Activated naive CD4-positive, alpha-beta T cell treated with anti-CD3 and anti-CD28 coated beads for 36 hours (primary cell): Measurements from ENCODE around the gene NMNAT2. TPM values are rescaled to one million over a fixed set of nuclear protein-coding genes. Genes with fewer than 3 reads are reported as not detected.

Experiments
- CTCF ChIA-PET: fragments of 350-600 bp; sonication (Branson Sonifier 250); formaldehyde crosslinking; loops from one replicate; lab custom pipeline; 2021; ENCODE audit warnings: antibody characterized with exemption; lab: Charles Lee
- DNase-seq: peaks from one replicate; pipeline ENCODE4 v3.0.0-alpha.2; 2020
- H3K27ac Mint-ChIP-seq: one replicate; pipeline ENCODE4 v1.8.0; 2021; ENCODE audit warnings: mild to moderate bottlenecking, mixed read lengths
- H3K27me3 Mint-ChIP-seq: one replicate; pipeline ENCODE4 v1.8.0; 2021; ENCODE audit warnings: low read depth, mixed read lengths
- H3K36me3 Mint-ChIP-seq: one replicate; pipeline ENCODE4 v1.8.0; 2021; ENCODE audit warnings: low read depth, mixed read lengths
- H3K4me1 Mint-ChIP-seq: one replicate; pipeline ENCODE4 v1.8.0; 2021; ENCODE audit warnings: low read depth, mixed read lengths
- H3K4me3 Mint-ChIP-seq: one replicate; pipeline ENCODE4 v1.8.0; 2021; ENCODE audit warnings: mild to moderate bottlenecking, moderate library complexity, mixed read lengths
- H3K9me3 Mint-ChIP-seq: one replicate; pipeline ENCODE4 v1.8.0; 2021; ENCODE audit warnings: mixed read lengths
- intact Hi-C: fragments of 100-400 bp; cut with micrococcal nuclease; formaldehyde crosslinking; loops from one replicate; pipeline ENCODE4 v1.15.1; 2023
- total RNA-seq, 2 experiments: library from RNA; stranded (reverse); gene quantifications; one replicate each; pipeline ENCODE4 v1.2.3, GENCODE V29; 2021

The NMNAT2 gene
- total RNA-seq, 2 experiments from 2014 or later = not detected

GRCh38 chr1:183360473-183360872 is 57.7 kb downstream of the NMNAT2 start:
- CTCF ChIA-PET = no interaction called here
- no peak for DNase-seq
- no peaks in the 10 kb centered on the region for H3K36me3 Mint-ChIP-seq
- intact Hi-C loops = no loop called here
- H3K27me3 Mint-ChIP-seq = peaks cover 3% of the 10 kb centered on the region
- no peak overlapping the region for H3K4me3 Mint-ChIP-seq
- H3K9me3 Mint-ChIP-seq = no peaks in the 10 kb centered on the region
- no peak overlapping the region for H3K27ac Mint-ChIP-seq
- H3K4me1 Mint-ChIP-seq = no peaks in the 10 kb centered on the region

GRCh38 chr1:183356534-183357182 is 61.5 kb downstream of the NMNAT2 start:
- H3K36me3 Mint-ChIP-seq = no peaks in the 10 kb centered on the region
- H3K4me1 Mint-ChIP-seq = no peaks in the 10 kb centered on the region
- intact Hi-C loops = no loop called here
- CTCF ChIA-PET = interaction anchor here (1.2 kb wide), 1 partner anchor 16 kb away, joined by 3 read pairs; no protein-coding TSS in a partner anchor
- peaks cover 4% of the 10 kb centered on the region for H3K27me3 Mint-ChIP-seq
- H3K4me3 Mint-ChIP-seq = no peak overlapping the region
- no peak for DNase-seq
- H3K9me3 Mint-ChIP-seq = no peaks in the 10 kb centered on the region
- H3K27ac Mint-ChIP-seq = no peak overlapping the region

GRCh38 chr1:183355797-183356196 is 62.4 kb downstream of the NMNAT2 start:
- intact Hi-C loops = no loop called here
- CTCF ChIA-PET = no interaction called here
- no peak overlapping the region for H3K27ac Mint-ChIP-seq
- H3K4me1 Mint-ChIP-seq = no peaks in the 10 kb centered on the region
- no peak for DNase-seq
- no peaks in the 10 kb centered on the region for H3K9me3 Mint-ChIP-seq
- no peaks in the 10 kb centered on the region for H3K36me3 Mint-ChIP-seq
- no peak overlapping the region for H3K4me3 Mint-ChIP-seq
- peaks cover 4% of the 10 kb centered on the region for H3K27me3 Mint-ChIP-seq

GRCh38 chr1:183355181-183355580 is 63.0 kb downstream of the NMNAT2 start:
- no peaks in the 10 kb centered on the region for H3K36me3 Mint-ChIP-seq
- intact Hi-C loops = no loop called here
- no peak overlapping the region for H3K4me3 Mint-ChIP-seq
- no peaks in the 10 kb centered on the region for H3K4me1 Mint-ChIP-seq
- no peak for DNase-seq
- CTCF ChIA-PET = no interaction called here
- peaks cover 4% of the 10 kb centered on the region for H3K27me3 Mint-ChIP-seq
- H3K9me3 Mint-ChIP-seq = no peaks in the 10 kb centered on the region
- H3K27ac Mint-ChIP-seq = no peak overlapping the region

- Mint-ChIP-seq H3K27ac (no peak overlapping the region), H3K4me3 (no peak overlapping the region), H3K4me1 (no peaks in the 10 kb centered on the region), H3K36me3 (no peaks in the 10 kb centered on the region), H3K27me3 (peaks cover 4% of the 10 kb centered on the region), H3K9me3 (no peaks in the 10 kb centered on the region)
- DNase-seq = no peak
- intact Hi-C loops = no loop called here
- CTCF ChIA-PET = no interaction called here
Measured at GRCh38 chr1:183353597-183353996, 64.6 kb downstream of the NMNAT2 start.

GRCh38 chr1:183349201-183349711 is 68.9 kb downstream of the NMNAT2 start:
- Mint-ChIP-seq H3K27ac (no peak overlapping the region), H3K4me1 (no peaks in the 10 kb centered on the region), H3K27me3 (no peaks in the 10 kb centered on the region), H3K4me3 (no peak overlapping the region), H3K36me3 (no peaks in the 10 kb centered on the region), H3K9me3 (no peaks in the 10 kb centered on the region)
- CTCF ChIA-PET = interaction anchor here (0.6 kb wide), 1 partner anchor 62 kb away, joined by 3 read pairs; no protein-coding TSS in a partner anchor
- no peak for DNase-seq
- intact Hi-C loops = no loop called here

DNA sequence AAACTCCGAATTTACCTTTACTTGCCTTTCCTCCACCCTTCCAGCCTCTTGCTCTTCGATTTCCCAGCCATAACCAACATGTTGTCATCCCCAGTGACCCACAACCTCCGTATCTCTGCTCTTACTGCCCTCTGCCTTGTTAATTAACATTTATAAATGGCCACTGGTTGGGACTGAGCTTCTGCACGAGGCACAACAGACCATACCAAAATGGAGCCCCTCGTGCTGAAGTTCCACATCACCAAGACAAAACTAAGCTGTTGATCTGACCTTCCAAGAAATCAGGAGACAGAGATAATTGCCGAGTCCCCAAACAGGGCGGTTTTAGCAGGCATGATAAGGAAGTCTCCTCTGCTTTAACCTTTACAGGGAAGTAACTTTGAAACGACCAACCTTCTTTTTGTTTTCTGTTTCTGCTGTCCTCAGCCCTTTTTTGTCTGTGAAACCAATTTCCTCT is 71.9 kb downstream of the NMNAT2 start:
- DNase-seq = no peak
- intact Hi-C loops = no loop called here
- no peaks in the 10 kb centered on the region for H3K36me3 Mint-ChIP-seq
- H3K9me3 Mint-ChIP-seq = no peaks in the 10 kb centered on the region
- H3K4me3 Mint-ChIP-seq = no peak overlapping the region
- H3K27ac Mint-ChIP-seq = no peak overlapping the region
- H3K27me3 Mint-ChIP-seq = no peaks in the 10 kb centered on the region
- CTCF ChIA-PET = no interaction called here
- no peaks in the 10 kb centered on the region for H3K4me1 Mint-ChIP-seq

DNA sequence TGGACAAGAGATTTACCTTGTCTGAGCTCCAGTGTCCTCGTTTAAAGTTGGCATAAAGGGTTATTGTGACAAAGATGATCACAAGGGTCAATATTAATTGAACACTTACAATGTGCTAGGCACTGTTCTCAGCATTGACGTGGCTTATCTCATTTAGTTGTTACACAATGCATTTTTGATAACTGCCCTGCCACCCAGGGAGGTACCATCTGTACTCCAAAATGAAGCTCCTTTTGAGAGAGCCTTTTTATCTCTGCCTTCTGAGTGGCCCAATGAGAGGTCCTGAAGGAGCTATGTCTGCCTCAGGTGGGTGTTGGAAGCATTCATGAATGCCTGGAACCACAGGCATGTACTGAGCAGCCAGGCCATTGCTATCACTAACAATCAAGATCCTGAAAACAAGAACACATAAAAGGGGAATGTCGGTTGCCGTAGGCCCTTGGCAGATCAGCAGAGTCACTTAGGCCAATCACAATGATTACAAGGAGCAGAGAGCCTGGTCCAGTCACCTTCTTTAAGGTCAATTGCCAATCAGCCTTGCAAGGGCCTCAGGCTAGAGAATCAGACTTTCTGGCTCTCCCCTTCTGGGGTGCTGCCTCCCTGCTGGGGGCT is 78.5 kb downstream of the NMNAT2 start:
- no peaks in the 10 kb centered on the region for H3K36me3 Mint-ChIP-seq
- intact Hi-C loops = no loop called here
- no peak for DNase-seq
- no peak overlapping the region for H3K27ac Mint-ChIP-seq
- no peaks in the 10 kb centered on the region for H3K4me1 Mint-ChIP-seq
- peaks cover 6% of the 10 kb centered on the region for H3K27me3 Mint-ChIP-seq
- no peak overlapping the region for H3K4me3 Mint-ChIP-seq
- CTCF ChIA-PET = interaction anchor here (0.6 to 1.4 kb wide), 2 partner anchors 346 to 520 kb away, joined by 3 to 6 read pairs; no protein-coding TSS in a partner anchor
- no peaks in the 10 kb centered on the region for H3K9me3 Mint-ChIP-seq

DNA sequence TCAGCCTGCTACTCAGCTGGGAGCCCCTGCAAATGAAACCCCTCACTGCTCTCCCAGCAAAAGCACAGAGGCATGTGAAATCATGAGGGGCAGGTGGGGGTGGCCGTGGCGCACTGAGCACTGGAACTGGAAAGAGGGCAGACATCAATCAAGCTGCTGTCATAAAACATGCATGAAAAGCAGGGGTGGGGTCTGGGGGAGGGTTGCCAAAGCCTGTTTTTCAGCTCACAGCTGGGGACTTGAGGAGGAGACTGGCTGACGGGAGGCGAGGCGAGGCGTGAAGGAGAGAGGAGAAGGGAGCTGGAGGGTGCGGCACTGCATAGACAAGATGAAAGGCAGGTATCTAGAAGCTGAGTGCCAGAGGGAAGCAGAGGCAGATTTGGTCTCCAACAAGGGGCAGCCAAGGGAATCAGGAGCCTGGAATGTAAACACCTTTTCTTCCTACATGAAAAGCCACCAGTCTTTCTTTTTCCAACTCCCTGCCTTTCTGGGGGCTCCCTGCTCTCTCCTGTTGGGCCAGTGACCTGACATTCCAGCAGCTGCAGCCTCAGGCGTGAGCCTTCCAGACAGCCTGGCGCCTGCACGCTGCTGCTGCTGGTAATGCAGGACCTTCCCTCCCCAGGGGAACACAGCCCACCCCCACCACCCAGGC is 87.0 kb downstream of the NMNAT2 start:
- Mint-ChIP-seq H3K27ac (no peak overlapping the region), H3K36me3 (no peaks in the 10 kb centered on the region), H3K27me3 (peaks cover 14% of the 10 kb centered on the region), H3K9me3 (no peaks in the 10 kb centered on the region), H3K4me3 (no peak overlapping the region), H3K4me1 (peaks cover 2% of the 10 kb centered on the region)
- DNase-seq = no peak
- CTCF ChIA-PET = no interaction called here
- intact Hi-C loops = no loop called here

DNA sequence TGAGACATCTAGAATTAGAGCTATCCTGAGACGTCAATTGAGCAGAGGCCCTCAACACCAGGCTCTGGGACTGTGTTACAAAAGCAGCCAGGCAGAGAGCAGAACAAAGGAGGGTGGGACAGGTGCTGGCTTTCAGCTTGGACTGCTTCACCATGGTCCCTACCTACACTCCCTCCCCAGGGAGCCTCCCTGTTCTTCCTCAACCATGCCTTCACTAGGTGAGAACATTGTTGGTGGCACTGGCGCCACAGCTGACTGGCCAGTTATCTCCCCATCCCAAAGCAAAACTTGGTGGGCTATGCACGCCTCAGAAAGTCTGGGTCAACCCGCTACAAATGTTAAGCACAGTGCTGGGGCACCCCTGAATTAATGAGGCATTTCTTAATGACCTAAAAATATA is 87.8 kb downstream of the NMNAT2 start:
- Mint-ChIP-seq H3K9me3 (no peaks in the 10 kb centered on the region), H3K27ac (no peak overlapping the region), H3K36me3 (no peaks in the 10 kb centered on the region), H3K27me3 (peaks cover 14% of the 10 kb centered on the region), H3K4me1 (peaks cover 2% of the 10 kb centered on the region), H3K4me3 (no peak overlapping the region)
- no peak for DNase-seq
- intact Hi-C loops = no loop called here
- CTCF ChIA-PET = no interaction called here

DNA sequence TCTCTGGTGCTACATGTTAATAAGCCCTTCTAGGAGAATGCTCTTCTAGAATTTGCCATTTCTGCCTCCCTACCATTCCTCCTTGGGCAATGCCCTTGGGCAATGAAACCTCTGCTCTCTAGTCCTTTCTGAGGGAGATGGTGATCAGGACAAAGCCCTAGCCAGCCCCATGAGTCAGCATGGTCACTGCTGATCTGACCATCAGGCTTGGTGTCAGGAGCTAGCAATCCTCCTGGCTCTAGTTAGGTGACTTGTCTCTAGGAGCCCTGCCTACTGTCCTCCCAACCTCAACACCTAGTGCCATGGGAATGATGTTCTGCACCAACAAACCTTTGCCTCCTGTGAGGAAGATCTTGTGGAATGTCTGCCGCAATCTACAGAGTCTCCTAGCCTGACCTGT is 89.8 kb downstream of the NMNAT2 start:
- no peaks in the 10 kb centered on the region for H3K9me3 Mint-ChIP-seq
- intact Hi-C loops = no loop called here
- peaks cover 2% of the 10 kb centered on the region for H3K4me1 Mint-ChIP-seq
- CTCF ChIA-PET = no interaction called here
- DNase-seq = no peak
- H3K36me3 Mint-ChIP-seq = no peaks in the 10 kb centered on the region
- no peak overlapping the region for H3K27ac Mint-ChIP-seq
- no peak overlapping the region for H3K4me3 Mint-ChIP-seq
- H3K27me3 Mint-ChIP-seq = peaks cover 5% of the 10 kb centered on the region

DNA sequence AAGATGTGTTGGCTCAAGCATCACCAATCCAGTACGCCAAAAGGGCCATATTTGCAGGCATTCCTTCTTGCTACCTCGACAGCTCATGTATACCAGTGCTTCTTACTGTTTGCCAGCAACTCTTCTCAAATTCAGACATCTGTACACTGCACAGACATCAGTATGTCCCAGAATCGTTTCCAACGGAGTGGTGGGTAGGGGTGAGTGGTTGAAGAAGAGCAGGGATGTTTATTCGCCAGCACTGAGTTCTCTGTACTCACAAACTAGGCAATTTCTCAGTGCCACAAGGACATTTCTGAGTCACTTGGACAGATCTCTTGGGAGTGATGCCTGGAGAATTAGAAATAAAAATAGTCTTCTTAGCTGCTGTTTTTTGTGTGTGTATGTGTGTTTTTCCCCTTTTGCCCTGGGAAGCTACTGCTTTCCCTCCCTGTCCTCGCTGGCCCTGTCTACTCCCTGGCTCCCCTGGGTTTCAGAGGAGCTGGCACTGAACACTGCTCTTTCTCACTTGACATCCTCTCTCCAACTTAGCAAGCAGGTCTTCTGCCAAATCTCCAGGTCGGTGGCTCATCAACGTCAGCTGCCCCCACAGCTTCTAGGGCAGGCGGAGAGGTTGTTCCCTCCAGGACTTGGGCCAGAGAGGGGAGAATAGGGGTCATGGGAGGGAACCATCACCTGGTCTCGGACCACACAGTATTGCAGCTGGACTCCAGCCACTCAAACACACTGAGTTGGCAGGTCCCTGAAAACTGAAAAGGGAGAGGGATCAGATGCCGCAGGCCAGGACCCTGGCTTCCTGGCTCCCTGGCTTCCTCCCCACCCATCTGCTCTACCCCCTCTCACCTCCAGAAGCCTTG is 90.5 kb downstream of the NMNAT2 start:
- intact Hi-C loops = no loop called here
- DNase-seq = no peak
- CTCF ChIA-PET = no interaction called here
- Mint-ChIP-seq H3K9me3 (no peaks in the 10 kb centered on the region), H3K27ac (no peak overlapping the region), H3K36me3 (no peaks in the 10 kb centered on the region), H3K27me3 (peaks cover 7% of the 10 kb centered on the region), H3K4me3 (no peak overlapping the region), H3K4me1 (peaks cover 2% of the 10 kb centered on the region)
